Chondrocyte (in vitro differentiated cells): Measurements from ENCODE around the gene SIL1. TPM values are rescaled to one million over a fixed set of nuclear protein-coding genes. Genes with fewer than 3 reads are reported as not detected.
"Not testable (repeated sequence)": the region's sequence is repeated elsewhere in the genome, so short reads cannot be mapped to it uniquely, and the experiment has no call there.

Source experiments
- DNase-seq: peaks from one replicate; pipeline ENCODE4 v3.0.0; 2021; ENCODE audit warnings: mixed read lengths, low spot score
- H3K27ac Mint-ChIP-seq: one replicate; pipeline ENCODE4 v1.8.0; 2021; ENCODE audit warnings: mild to moderate bottlenecking, moderate library complexity, mixed read lengths; ENCODE audit not compliant: unreplicated experiment
- H3K27me3 Mint-ChIP-seq: 2 replicates; pipeline ENCODE4 v1.8.0; 2021; ENCODE audit warnings: low read depth, mixed read lengths
- H3K36me3 Mint-ChIP-seq: 2 replicates; pipeline ENCODE4 v1.8.0; 2021; ENCODE audit warnings: low read depth, mixed read lengths
- H3K4me1 Mint-ChIP-seq: 2 replicates; pipeline ENCODE4 v1.8.0; 2021; ENCODE audit warnings: low read depth, mild to moderate bottlenecking, mixed read lengths
- H3K4me3 Mint-ChIP-seq: one replicate; pipeline ENCODE4 v1.8.0; 2021; ENCODE audit warnings: mild to moderate bottlenecking, moderate library complexity, mixed read lengths; ENCODE audit not compliant: unreplicated experiment
- H3K9me3 Mint-ChIP-seq: 2 replicates; pipeline ENCODE4 v1.8.0; 2021; ENCODE audit warnings: low read depth, mixed read lengths
- CTCF ChIP-seq: fragments of 200-600 bp; sonication (generic); IDR thresholded peaks from 2 replicates; pipeline ENCODE4 v1.5.0; 2021; ENCODE audit warnings: antibody characterized with exemption, mild to moderate bottlenecking, moderate library complexity
- total RNA-seq: library from RNA; stranded (reverse); gene quantifications from 3 replicates; pipeline ENCODE4 v1.2.1, GENCODE V29; 2021

Gene SIL1
- total RNA-seq, 1 donor from 2014 or later: 71.1 TPM

- H3K27ac Mint-ChIP-seq: no peak overlapping the region
- H3K36me3 Mint-ChIP-seq: peaks cover 60% of the 10 kb centered on the region
- H3K9me3 Mint-ChIP-seq: no peaks in the 10 kb centered on the region
- H3K4me1 Mint-ChIP-seq: peaks cover 17% of the 10 kb centered on the region
- no peak overlapping the region for H3K4me3 Mint-ChIP-seq
- no peak for TF ChIP-seq CTCF
- DNase-seq: no peak
- H3K27me3 Mint-ChIP-seq: no peaks in the 10 kb centered on the region
Observed at GRCh38 chr5:138927544-138927943, 270.6 kb downstream of the SIL1 start.

GRCh38 chr5:138926688-138927448 is 271.3 kb downstream of the SIL1 start:
- TF ChIP-seq CTCF: no peak
- no peaks in the 10 kb centered on the region for H3K9me3 Mint-ChIP-seq
- no peak overlapping the region for H3K4me3 Mint-ChIP-seq
- peak overlapping the region; percentile 38 for H3K27ac Mint-ChIP-seq
- H3K27me3 Mint-ChIP-seq: no peaks in the 10 kb centered on the region
- peaks cover 54% of the 10 kb centered on the region for H3K36me3 Mint-ChIP-seq
- H3K4me1 Mint-ChIP-seq: peaks cover 17% of the 10 kb centered on the region
- no peak for DNase-seq

GRCh38 chr5:138926257-138926656 is 271.9 kb downstream of the SIL1 start:
- H3K4me3 Mint-ChIP-seq: no peak overlapping the region
- peaks cover 49% of the 10 kb centered on the region for H3K36me3 Mint-ChIP-seq
- no peak overlapping the region for H3K27ac Mint-ChIP-seq

GRCh38 chr5:138925090-138925635 is 273.0 kb downstream of the SIL1 start:
- H3K27me3 Mint-ChIP-seq: no peaks in the 10 kb centered on the region
- no peaks in the 10 kb centered on the region for H3K9me3 Mint-ChIP-seq
- H3K27ac Mint-ChIP-seq: no peak overlapping the region
- peaks cover 40% of the 10 kb centered on the region for H3K36me3 Mint-ChIP-seq
- DNase-seq: no peak
- H3K4me1 Mint-ChIP-seq: peaks cover 24% of the 10 kb centered on the region
- no peak for TF ChIP-seq CTCF
- no peak overlapping the region for H3K4me3 Mint-ChIP-seq

More at GRCh38 chr5:138926257-138926656, 271.9 kb downstream of the SIL1 start:
- DNase-seq: no peak
- Mint-ChIP-seq H3K4me1 (peaks cover 21% of the 10 kb centered on the region), H3K27me3 (no peaks in the 10 kb centered on the region), H3K9me3 (no peaks in the 10 kb centered on the region)
- TF ChIP-seq CTCF: no peak

GRCh38 chr5:138922494-138922893 is 275.7 kb downstream of the SIL1 start:
- Mint-ChIP-seq H3K27ac (peak overlapping the region; percentile 28), H3K4me1 (peaks cover 29% of the 10 kb centered on the region), H3K36me3 (peaks cover 31% of the 10 kb centered on the region), H3K27me3 (no peaks in the 10 kb centered on the region), H3K9me3 (no peaks in the 10 kb centered on the region), H3K4me3 (no peak overlapping the region)
- no peak for TF ChIP-seq CTCF
- DNase-seq: no peak

- H3K4me1 Mint-ChIP-seq: peaks cover 27% of the 10 kb centered on the region
- peaks cover 23% of the 10 kb centered on the region for H3K36me3 Mint-ChIP-seq
- not testable (repeated sequence) for DNase-seq, H3K4me3 Mint-ChIP-seq, H3K27me3 Mint-ChIP-seq, H3K9me3 Mint-ChIP-seq
- H3K27ac Mint-ChIP-seq: peak overlapping the region; percentile 84
Observed at GRCh38 chr5:138921362-138921761, 276.8 kb downstream of the SIL1 start.
